SKM-1 treated with dmso at 0.1 percent for 144 hours (cell line): ENCODE measurements around the gene GFER.
"Not testable (repeated sequence)": the region's sequence is repeated elsewhere in the genome, so short reads cannot be mapped to it uniquely, and the experiment has no call there.

Experiments used
- DNase-seq: peaks from one replicate; lab custom pipeline; 2025; ENCODE audit not compliant: unreplicated experiment; lab: John Stamatoyannopoulos, UW

Gene GFER

DNA sequence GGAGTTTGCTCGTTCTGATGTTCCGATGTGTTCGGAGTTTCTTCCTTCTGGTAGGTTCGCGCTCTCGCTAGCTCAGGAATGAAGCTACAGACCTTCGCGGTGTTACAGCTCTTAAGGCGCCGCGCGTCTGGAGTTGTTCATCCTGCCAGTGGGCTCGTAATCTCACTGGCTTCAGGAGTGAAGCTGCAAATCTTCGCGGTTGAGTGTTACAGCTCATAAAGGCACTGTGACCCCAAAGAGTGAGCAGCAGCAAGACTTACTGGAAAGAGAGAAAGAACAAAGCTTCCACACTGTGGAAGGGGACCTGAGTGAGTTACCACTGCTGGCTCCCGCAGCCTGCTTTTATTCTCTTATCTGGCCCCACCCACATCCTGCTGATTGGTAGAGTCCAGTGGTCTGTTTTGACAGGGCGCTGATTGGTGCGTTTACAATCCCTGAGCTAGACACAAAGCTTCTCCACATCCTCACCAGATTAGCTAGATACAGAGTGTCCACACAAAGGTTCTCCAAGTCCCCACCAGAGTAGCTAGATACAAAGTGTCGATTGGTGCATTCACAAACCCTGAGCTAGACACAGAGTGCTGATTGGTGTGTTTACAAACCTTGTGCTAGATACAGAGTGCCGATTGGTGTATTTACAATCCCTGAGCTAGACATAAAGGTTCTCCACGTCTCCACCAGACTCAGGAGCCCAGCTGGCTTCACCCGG lies 26.4 kb upstream of the GFER start:
- DNase-seq: not testable (repeated sequence)

DNA sequence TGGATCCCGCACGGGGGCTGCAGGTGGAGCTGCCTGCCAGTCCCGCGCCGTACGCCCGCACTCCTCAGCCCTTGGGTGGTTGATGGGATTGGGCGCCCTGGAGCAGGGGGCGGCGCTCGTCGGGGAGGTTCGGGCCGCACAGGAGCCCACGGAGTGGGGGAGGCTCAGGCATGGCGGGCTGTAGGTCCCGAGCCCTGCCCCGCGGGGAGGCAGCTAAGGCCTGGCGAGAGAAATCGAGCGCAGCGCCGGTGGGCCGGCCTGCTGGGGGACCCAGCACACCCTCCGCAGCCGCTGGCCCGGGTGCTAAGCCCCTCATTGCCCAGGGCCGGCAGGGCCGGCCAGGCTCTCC lies 25.9 kb upstream of the GFER start:
- not testable (repeated sequence) for DNase-seq

DNA sequence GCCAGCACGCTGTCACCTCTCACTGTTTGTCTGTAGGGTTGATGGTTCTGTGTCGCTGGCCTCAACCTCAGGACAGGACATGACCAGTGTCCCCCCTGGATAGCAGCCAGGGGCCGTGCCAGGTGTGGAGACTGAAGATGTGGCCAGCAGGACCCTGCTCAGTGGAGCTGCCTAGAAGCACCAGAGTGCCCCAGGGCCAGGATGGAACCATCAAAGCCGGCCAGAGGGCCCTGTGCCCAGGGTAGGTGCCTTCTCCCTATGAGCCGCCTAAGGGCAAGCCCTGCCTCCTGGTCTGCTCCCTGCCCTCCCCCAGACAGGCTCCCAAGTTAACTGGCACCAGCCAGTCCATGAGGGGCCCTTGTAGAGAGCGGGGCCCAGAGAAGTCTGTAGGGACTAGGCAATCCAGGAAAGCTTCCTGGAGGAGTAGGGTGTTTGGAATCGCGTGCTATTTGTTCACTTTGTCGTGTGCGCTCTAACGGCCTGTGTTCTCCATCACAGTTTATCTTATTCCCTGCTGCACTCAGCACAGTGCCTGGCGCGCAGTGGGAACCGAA lies 25.2 kb upstream of the GFER start:
- DNase-seq: no peak

DNA sequence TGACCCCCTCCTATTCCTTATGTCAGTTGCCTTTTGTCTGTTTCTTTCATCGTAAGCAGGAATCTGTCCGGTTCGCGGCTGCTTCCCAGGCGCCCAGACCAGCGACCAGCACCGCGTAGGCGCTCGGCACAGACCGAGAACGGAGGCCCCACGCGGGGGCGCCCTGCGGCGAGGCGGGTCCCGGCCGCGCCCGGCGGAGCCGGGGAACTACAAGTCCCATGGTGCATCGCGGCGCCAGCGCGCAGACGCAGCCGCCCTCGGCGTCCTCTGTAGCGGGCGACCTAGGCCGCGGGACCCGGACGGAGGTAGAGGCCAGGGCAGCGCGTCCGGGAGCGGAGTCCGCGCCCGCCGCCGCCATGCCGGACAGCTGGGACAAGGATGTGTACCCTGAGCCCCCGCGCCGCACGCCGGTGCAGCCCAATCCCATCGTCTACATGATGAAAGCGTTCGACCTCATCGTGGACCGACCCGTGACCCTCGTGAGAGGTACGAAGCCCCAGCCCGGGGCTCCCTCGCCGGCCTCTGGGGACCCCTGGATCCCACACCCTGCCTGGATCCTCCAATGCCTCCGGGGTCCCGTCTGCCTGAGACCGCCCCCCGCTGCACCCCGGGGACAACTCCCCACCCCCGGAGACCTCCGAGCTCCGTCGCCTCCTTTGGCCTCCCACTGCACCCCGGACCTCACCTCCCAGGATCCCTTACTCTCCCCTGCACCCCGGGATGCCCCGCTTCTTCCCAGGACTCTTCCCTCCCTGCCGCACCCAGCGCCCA lies 24.5 kb upstream of the GFER start, which contains the start of gene NDUFB10:
TSS of gene NDUFB10 (plus strand) at position 270 of the 771 bp plus-strand sequence. CDS start at position 357, 87 bp downstream.
- peak; percentile 82 for DNase-seq

DNA sequence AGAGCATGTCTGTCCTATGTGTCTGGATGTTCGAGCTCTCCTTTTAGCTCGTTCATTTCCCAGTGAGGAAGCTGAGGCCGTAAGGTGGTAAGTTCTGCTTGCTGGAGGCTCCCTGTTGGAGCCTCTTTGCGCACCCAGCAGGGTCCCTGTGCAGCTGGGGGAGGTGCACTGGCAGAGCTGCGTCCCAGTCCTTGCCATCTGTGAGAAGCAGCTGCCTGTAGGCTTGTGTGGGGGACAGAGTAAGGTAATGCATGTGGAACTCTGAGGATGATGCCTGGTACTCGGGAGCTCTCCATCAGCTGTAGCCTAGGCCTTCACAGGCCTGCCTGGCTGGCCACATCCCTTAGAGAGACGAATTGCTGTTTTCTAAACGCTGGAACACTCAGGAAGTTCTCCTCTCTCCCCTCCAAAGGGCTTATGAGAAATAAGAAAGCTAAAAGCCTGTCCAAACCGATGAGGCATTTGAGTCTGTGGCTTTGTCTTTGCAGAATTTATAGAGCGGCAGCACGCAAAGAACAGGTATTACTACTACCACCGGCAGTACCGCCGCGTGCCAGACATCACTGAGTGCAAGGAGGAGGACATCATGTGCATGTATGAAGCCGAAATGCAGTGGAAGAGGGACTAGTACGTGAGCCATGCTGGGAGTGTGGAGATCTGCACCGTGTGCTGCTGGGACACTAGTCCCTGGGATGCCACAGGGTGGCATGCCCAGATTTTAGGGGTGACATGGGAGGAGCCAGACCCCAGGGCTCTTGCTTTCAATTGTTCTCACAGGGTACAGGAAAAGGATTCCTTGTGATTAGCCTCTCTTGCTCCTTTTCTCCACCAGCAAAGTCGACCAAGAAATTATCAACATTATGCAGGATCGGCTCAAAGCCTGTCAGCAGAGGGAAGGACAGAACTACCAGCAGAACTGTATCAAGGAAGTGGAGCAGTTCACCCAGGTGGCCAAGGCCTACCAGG lies 23.0 kb upstream of the GFER start:
- DNase-seq: peak; percentile 29

DNA sequence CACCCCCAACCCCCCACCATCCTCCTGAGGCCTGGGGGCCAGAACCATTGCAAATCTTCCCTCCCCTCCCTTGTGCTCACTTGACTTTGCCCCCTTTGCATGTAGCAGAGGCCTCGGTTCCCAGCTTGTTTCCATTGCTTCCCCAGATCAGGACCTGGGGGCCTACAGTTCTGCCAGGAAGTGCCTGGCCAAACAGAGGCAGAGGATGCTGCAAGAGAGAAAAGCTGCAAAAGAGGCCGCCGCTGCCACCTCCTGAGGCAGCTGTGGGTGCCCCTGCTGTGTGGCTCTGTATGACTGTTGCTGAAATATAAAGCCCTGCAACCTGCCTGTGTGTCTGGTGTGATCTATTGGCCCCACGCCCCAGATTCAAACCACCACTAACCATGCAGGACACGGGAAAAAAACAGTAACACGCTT lies 22.3 kb upstream of the GFER start:
- DNase-seq: no peak

DNA sequence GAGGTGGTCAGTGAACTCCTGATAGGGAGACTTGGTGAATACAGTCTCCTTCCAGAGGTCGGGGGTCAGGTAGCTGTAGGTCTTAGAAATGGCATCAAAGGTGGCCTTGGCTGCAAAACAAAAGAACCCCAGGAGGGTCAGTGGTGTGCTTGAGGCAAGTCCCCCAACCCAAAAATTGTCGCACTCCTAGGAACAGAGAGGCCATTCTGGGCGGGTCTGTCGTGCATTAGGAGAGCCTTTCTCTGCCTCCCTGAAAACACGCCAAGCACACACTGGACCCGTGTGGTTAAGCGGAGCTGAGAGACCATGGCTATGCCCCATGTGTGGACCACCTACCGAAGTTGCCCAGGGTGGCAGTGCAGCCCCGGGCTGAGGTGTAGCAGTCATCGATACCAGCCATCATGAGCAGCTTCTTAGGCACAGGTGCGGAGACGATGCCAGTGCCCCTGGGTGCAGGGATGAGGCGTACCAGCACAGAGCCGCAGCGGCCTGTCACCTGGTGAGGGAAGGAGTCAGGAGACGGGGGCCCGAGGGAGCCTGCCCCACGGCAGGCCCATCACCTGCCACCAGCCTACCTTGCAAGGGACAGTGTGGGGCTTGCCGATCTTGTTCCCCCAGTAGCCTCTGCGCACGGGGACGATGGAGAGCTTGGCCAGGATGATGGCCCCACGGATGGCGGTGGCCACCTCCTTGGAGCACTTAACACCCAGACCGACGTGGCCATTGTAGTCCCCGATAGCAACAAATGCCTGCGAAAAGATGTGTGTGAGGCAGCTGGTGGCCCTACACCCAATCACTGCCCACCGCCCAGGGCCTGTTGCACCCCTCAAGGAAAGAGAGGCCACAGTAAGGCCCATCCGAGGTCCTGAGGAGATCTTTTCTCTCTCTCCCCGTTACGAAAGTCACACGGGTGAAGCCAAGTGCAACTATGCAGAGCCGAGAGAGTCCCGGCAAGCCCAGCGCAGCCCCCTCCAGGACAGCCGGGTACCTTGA lies 21.5 kb upstream of the GFER start:
- not testable (repeated sequence) for DNase-seq

DNA sequence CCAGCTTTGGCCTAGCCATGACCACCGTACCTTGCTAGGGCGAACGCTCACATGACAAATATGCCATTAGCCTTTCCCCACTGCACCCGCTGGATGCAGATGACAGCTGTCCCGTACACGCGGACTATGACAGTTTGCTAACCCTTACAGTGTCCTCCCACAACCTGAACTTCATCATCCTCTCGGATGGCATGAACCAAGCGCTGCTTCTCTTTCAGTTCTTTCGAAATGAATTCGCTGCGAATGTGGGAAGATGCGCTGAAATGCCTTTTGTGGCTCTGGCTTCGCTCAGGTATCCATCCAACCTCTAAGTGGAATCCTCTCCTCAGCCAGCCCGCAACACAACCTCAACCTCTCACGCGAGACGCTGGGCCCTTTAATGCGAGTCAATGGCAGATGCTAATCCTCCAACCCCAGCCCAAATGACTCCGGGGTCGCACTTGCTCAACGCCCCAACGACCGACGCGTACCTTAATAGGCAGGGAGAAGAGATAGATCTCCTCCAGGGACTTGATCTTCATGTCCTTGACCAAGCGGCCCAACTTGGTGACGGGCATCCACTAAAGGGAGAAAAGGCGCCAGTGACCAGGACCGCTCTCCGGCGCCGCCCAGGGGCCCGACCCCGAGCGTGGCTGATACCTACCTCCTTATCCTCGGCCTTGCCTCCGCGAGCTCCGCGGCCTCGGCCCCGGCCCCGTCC lies 20.0 kb upstream of the GFER start:
- no peak for DNase-seq

DNA sequence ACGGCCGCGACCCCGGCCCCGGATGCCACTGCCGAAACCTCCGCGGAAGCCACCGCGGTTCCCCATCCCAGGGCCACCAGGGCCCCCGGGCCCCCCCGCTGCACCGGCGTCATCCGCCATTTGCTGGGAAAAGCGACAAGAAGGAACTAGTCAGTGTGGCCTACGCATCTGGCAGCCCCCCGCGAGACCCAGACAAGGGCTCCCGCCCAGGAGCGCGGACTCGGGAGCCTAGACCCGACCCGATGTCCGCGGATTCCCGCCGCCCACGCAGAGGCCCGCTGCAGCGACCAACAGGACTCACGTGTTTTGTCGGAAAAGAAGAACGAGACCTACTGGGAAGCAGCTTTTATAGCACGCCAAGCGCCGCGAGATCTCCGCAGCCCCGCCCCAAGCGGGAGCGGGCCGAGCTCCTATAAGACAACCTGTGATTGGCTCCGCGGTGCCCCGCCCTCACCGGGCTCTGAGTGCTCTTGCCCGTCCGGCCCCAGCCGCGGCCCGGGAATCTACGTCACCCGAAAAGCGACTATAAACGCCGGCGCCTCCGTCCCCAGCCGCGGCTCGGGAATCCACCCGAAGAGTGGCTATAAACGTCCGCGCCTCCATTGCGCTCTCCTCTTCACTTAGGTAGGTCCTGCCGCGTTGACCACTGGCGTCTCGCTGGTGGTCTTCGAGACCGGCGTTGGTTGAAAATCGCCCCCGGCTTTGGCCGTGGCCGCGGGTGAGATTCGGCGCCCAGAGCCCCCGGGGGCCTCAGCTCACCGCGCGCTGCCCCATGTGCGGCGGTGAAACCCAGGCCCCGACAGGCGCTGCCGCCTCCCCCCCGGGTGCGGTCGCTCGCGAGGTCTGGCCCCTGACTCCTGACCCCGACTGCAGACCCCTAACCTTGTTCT lies 19.2 kb upstream of the GFER start, which contains the start of gene RPS2:
TSS of gene RPS2 (minus strand) at position 321 of the 890 bp plus-strand sequence. CDS start at position 120, 201 bp downstream.
- DNase-seq: peak; percentile 98

DNA sequence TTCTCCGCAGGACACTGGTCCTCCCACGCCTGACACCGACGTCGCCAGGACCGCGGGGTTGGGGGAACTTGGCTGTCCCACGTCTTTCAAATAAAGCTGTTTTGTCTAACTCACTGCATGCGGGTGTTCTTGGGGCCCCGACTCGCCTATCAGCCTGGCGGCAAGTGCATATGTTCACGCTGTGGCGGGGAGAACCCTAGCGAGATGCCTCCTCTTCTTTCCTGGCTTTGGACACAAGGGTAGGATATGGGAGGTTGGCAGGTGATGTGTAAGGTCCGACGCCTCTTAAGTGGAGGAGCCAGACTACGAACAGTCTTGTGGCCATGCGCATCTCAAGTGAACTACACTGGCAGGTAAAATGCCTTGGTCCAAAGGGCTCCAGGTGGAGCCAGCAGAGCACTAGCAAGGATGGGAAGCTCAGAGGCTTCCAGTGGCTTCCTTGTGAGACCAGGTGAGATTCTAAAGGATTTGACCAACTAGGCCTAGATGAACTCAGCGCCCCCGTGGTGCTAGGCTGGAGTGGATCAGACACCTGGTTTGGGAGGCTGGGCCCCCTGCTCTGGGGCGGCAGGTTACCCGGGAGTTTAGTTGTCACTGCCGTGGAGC lies 18.5 kb upstream of the GFER start:
- DNase-seq: no peak

DNA sequence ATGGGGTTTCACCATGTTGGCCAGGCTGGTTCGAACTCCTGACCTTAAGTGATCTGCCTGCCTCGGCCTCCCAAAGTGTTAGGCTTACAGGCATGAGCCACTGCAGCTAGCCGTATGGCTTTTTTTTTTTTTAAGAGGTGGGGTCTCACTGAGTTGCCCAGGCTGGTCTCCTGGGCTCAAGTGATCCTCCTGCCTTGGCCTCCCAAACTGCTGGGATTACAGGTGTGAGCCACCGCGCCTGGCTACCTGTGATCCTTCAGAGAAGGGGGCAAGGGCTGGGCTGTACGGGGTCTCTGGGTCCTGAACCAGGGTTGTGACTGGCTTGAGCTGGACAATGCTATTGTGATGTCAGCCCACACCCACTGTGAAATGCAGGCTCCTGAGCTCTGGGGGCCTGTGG lies 17.5 kb upstream of the GFER start, which contains the start of gene RNF151:
TSS of gene RNF151 (plus strand) at position 397 of the 400 bp plus-strand sequence. CDS start 26 bp downstream, outside the sequence.
- DNase-seq: no peak

DNA sequence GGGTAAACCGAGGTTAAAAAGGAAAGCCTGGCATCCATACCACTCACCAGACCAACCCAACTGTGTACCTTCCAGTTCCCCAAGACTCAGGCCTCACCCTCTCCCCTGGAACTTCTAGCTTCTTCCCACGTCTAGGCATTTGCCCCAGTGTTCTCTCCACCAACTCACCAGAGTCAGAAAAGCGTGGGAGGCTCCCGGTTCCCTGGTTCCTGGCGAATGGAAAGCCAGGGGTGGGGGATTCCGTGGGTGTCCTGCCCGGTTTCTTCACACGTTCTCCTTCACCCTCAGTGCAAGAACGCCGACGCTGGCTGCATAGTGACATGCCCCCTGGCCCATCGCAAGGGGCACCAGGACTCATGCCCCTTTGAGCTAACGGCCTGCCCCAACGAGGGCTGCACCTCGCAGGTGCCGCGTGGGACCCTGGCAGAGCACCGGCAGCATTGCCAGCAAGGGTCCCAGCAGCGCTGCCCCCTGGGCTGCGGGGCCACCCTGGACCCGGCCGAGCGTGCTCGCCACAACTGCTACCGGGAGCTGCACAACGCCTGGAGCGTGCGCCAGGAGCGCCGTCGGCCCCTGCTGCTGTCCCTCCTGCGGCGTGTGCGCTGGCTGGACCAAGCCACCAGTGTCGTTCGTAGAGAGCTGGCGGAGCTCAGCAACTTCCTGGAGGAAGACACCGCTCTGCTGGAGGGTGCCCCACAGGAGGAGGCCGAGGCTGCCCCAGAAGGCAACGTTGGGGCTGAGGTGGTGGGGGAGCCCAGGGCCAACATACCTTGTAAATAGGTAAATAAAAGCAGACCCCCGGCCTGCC lies 15.6 kb upstream of the GFER start:
- DNase-seq: no peak

DNA sequence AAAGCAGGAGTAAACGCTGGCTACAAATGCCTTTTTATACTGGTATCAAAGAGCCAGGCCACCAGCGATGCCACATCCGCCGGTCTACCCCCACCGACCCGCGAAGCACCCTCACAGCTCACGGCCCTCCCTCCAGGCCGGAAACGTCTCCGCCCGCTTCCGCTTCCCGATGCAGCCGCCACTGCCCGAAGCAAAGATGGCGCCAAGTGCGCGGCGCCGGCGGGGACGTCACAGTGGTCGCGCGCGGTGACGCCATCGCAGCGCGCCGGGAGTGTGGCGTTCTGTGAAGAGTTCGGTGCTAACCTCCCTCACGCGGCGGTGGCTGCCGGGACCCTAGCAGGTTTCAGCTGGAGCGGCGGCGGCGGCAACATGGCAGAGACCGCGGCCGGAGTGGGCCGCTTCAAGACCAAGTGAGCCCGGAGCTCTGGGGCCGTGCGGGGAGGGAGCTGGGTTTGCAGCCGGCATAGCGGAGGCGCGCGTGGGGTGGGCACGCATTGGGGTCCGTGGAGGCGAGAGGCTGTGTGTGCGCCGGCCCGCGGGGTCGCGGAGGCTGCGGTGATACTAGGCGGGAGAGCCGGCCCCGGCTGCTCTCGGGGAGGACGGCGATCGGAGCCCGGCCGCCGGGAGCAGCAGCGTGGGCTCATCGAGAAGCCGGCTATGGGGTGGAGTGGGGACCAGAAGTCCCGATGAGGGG lies 12.1 kb upstream of the GFER start, which contains the start of gene TBL3:
TSS of gene TBL3 (plus strand) at position 258 of the 694 bp plus-strand sequence. CDS start at position 370, 112 bp downstream.
- DNase-seq: peak; percentile 87

DNA sequence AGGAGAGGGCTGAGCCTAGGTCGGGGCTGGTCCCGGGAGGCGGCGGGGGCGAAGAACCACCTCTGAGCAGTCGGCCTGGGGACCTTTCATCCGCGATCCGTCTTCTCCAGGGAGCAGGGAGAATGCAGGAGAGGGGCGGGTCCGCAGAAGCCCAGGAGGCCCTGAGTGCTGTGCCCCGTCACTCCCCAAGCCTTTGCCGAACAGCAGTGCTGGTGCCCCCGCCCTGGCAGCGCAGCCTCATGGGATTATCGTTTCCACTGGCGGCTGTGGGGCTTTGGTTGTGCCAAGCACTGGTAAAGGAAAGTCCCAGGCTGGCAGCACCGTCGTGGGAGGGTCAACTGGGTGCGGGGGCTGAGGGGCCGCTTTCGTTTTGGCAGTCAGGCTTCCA lies 11.5 kb upstream of the GFER start:
- DNase-seq: no peak

DNA sequence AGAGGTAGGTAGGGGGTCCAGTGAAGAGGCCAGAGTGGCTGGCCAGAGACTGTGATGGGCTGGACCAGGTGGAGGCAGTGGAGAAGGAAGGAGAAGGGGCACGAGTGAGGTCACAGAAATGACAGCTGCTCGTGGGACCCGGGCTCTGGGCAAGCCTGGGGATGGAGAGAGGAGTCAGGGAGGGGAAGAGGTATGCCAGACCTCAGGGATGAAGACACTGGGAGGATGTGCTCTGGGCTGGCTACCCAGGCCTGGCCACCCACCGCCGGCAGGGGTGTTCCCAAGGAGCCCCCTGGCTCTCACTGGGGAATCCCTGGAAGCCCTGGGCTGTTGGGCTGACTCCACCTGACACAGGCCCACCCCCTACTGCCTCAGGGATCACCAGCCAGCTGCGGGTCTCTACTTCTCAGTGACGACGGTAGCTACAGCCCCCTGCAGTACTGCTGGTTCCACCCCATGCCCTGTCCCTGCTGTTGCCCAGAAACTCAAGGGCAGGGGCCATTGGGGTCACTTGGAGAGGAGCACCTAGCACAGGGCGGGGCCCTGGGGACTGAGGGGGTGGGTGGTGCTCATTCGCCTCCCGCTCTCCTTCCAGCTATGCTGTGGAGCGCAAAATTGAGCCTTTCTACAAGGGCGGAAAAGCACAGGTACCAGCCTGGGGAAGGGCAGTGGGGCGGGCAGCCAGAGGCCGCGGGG lies 10.4 kb upstream of the GFER start:
- no peak for DNase-seq
